Measurements from ENCODE around the gene PMPCA.

- TF ChIP-seq CTCF (IDR thresholded peaks at IDR 0.05) (no peak), POLR2AphosphoS5 (IDR thresholded peaks at IDR 0.05) (no peak)
Observed at GRCh38 chr9:136424750-136425362, 14.4 kb downstream of the PMPCA start.
